ENCODE data around the gene PAX5. TPM values are rescaled to one million over a fixed set of nuclear protein-coding genes. Genes with fewer than 3 reads are reported as not detected.

The PAX5 gene
- total RNA-seq, 2 experiments from 2014 or later, result 0.95 to 1.1 TPM

- Mint-ChIP-seq H3K36me3 (ENCODE audit: low read depth) (no peaks in the 10 kb centered on the region), H3K27ac (no peak overlapping the region), H3K4me1 (ENCODE audit: low read depth) (no peaks in the 10 kb centered on the region), H3K9me3 (no peaks in the 10 kb centered on the region), H3K27me3 (peaks cover 7% of the 10 kb centered on the region), H3K4me3 (no peak overlapping the region)
- POLR2A ChIA-PET, result no interaction called here
- intact Hi-C loops (cut with micrococcal nuclease), result no loop called here
- no peak for DNase-seq
- no peak for ATAC-seq
- no peak for TF ChIP-seq CTCF (IDR thresholded peaks at IDR 0.05)
- CTCF ChIA-PET, result interaction anchor here (1.3 kb wide), 1 partner anchor 67 kb away, joined by 5 read pairs; no protein-coding TSS in a partner anchor
These were observed 93.6 kb downstream of the PAX5 start for GRCh38 chr9:36940500-36940853.

DNA sequence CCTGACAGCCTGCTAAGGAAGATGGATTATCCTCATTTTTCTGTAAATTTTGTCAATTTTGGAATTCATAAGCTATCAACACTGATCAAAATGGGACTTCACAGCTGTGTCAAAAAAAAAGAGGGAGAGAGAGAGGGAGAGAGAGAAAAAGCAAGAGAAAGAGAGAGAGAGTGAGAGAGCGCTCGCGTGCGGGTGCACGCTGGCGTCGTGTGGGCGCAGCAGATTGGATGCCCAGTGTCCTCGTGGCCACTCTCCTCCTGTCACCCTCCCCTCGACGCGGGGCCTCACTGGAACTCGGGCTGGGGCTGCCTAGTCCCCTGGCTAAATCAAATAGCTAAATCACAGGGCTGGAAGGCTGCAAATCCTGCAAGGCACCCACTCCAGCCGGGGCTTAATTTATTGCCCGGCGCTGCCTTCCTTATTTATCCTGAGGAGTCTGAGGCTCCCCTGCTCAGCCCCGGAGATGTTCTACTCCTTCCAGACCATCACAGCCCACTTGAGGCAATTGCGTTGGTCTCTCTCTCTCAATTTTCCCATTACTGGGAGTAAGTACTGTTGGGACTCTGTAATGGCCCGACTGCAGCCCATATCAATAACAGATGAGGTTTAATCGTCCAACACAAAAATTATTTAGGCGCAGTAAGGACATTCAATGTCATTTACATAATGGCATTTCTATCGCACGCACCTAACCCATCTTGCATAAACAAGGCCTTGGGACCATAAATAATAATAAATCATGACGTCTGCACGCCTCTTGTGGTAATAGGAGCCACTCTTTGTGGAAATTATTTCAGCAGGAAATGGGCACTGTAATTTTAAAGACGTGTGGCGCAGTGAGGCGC, 94.2 kb downstream of the PAX5 start:
- Mint-ChIP-seq H3K27ac (no peak overlapping the region), H3K27me3 (peaks cover 7% of the 10 kb centered on the region), H3K4me3 (no peak overlapping the region), H3K4me1 (ENCODE audit: low read depth) (no peaks in the 10 kb centered on the region), H3K9me3 (no peaks in the 10 kb centered on the region), H3K36me3 (ENCODE audit: low read depth) (no peaks in the 10 kb centered on the region)
- no peak for TF ChIP-seq CTCF (IDR thresholded peaks at IDR 0.05)
- intact Hi-C loops (cut with micrococcal nuclease), result no loop called here
- no peak for ATAC-seq
- ChIA-PET POLR2A (no interaction called here), CTCF (interaction anchor here (2.5 kb wide), 1 partner anchor 67 kb away, joined by 9 read pairs; no protein-coding TSS in a partner anchor)
- no peak for DNase-seq

DNA sequence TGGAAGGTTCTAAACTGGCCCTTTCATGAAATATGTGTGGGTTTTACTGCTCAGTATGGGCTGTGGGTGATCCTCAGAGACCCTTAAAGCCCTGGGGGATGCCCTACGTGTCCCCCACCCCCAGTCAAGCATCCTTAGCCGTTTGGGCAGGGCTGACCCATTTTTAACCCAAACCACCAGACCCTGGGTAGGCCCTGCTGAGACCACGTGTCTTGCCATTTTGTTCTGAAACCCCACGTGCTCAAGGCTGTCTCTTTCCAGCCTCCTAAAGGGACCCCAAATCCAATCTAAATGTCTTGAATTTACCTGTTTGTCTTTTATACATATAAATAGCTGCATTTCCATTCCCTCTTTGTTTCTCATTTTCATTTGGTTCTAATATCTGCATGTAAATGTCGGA, 94.9 kb downstream of the PAX5 start:
- Mint-ChIP-seq H3K4me3 (no peak overlapping the region), H3K36me3 (ENCODE audit: low read depth) (no peaks in the 10 kb centered on the region), H3K27me3 (peaks cover 7% of the 10 kb centered on the region), H3K27ac (no peak overlapping the region), H3K9me3 (no peaks in the 10 kb centered on the region), H3K4me1 (ENCODE audit: low read depth) (no peaks in the 10 kb centered on the region)
- intact Hi-C loops (cut with micrococcal nuclease), result no loop called here
- no peak for TF ChIP-seq CTCF (IDR thresholded peaks at IDR 0.05)
- ChIA-PET CTCF (interaction anchor here (2.5 kb wide), 1 partner anchor 66 kb away, joined by 9 read pairs; no protein-coding TSS in a partner anchor), POLR2A (no interaction called here)
- no peak for DNase-seq
- ATAC-seq, result no peak

- TF ChIP-seq CTCF (IDR thresholded peaks at IDR 0.05), result no peak
- Mint-ChIP-seq H3K9me3 (no peaks in the 10 kb centered on the region), H3K36me3 (ENCODE audit: low read depth) (no peaks in the 10 kb centered on the region), H3K4me1 (ENCODE audit: low read depth) (no peaks in the 10 kb centered on the region), H3K27ac (no peak overlapping the region), H3K4me3 (no peak overlapping the region), H3K27me3 (peaks cover 7% of the 10 kb centered on the region)
- DNase-seq (no peak), ATAC-seq (no peak)
- intact Hi-C loops (cut with micrococcal nuclease), result no loop called here
- ChIA-PET CTCF (interaction anchor here (2.5 kb wide), 1 partner anchor 66 kb away, joined by 9 read pairs; no protein-coding TSS in a partner anchor), POLR2A (no interaction called here)
These were observed 95.5 kb downstream of the PAX5 start for GRCh38 chr9:36938617-36939016.

GRCh38 chr9:36937951-36938350, 96.1 kb downstream of the PAX5 start:
- no peak overlapping the region for H3K4me3 Mint-ChIP-seq
- no peaks in the 10 kb centered on the region for H3K9me3 Mint-ChIP-seq
- H3K27me3 Mint-ChIP-seq, result peaks cover 9% of the 10 kb centered on the region
- ChIA-PET POLR2A (interaction anchor here (0.9 kb wide), 1 partner anchor 64 kb away, joined by 3 read pairs; no protein-coding TSS in a partner anchor), CTCF (interaction anchor here (2.5 kb wide), 1 partner anchor 65 kb away, joined by 9 read pairs; no protein-coding TSS in a partner anchor)
- H3K27ac Mint-ChIP-seq, result no peak overlapping the region
- ATAC-seq (no peak), DNase-seq (no peak)
- no peaks in the 10 kb centered on the region for H3K36me3 Mint-ChIP-seq (ENCODE audit: low read depth)
- TF ChIP-seq CTCF (IDR thresholded peaks at IDR 0.05), result no peak
- H3K4me1 Mint-ChIP-seq (ENCODE audit: low read depth), result no peaks in the 10 kb centered on the region
- intact Hi-C loops (cut with micrococcal nuclease), result no loop called here
